ENCODE results near the gene AMMECR1.

The AMMECR1 gene

GRCh38 chrX:110210417-110211139 lies 107.3 kb downstream of the AMMECR1 start:
- H3K4me3 ChIP-seq (ENCODE audit: control insufficient read depth, low read depth, low read length): no peak overlapping the region
- TF ChIP-seq CTCF (conservative IDR thresholded peaks at IDR 0.05; ENCODE audit: control insufficient read depth, insufficient read depth, low read depth, low read length): no peak
- DNase-seq (ENCODE audit: low read depth): peak; percentile 90

DNA sequence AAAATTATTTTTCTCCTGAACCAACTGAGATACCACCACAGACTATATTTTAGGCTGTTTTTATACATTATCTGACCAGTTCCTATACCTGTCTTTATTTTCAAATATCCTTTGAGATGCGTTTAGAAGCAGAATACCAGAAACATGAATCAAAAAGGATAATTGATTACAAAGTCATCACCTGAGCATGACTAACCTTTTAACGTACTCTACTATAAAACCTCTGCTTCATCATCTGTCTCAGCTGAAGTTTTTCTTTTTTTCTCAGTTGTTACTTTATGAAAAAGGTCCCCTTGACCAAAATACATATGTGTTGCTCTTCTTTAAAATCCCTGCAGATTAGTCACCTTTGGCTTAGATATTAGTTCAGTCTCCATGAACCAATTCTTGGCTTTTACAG lies 109.8 kb downstream of the AMMECR1 start:
- peak; percentile 30 for DNase-seq (ENCODE audit: low read depth)
- H3K4me3 ChIP-seq (ENCODE audit: control insufficient read depth, low read depth, low read length): no peak overlapping the region
- no peak for TF ChIP-seq CTCF (conservative IDR thresholded peaks at IDR 0.05; ENCODE audit: control insufficient read depth, insufficient read depth, low read depth, low read length)

DNA sequence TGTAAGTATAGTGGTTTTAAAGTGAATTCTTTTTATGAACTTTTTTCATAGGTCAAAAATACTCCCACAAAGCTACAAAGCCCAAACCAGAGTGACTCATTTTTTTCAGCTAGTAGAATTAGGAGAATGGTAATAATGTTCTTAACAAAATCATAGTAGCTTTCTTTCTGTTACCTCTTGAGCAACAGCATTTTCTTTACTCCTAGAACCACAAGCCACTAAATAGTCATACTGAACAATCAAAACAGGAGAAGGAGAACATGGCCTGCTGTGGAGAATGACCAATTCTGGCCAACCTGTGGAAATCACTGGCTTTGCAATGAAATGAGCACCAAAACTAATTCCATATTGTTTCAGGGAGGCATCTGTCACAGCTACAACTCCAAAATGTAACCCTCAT lies 112.9 kb downstream of the AMMECR1 start:
- no peak for TF ChIP-seq CTCF (conservative IDR thresholded peaks at IDR 0.05; ENCODE audit: control insufficient read depth, insufficient read depth, low read depth, low read length)
- peak; percentile 87 for DNase-seq (ENCODE audit: low read depth)
- no peak overlapping the region for H3K4me3 ChIP-seq (ENCODE audit: control insufficient read depth, low read depth, low read length)

GRCh38 chrX:110201799-110202198 lies 116.1 kb downstream of the AMMECR1 start:
- TF ChIP-seq CTCF (conservative IDR thresholded peaks at IDR 0.05; ENCODE audit: control insufficient read depth, insufficient read depth, low read depth, low read length): no peak
- DNase-seq (ENCODE audit: low read depth): peak; percentile 44

GRCh38 chrX:110194977-110195376 lies 122.9 kb downstream of the AMMECR1 start:
- no peak for DNase-seq (ENCODE audit: low read depth)
- no peak for TF ChIP-seq CTCF (conservative IDR thresholded peaks at IDR 0.05; ENCODE audit: control insufficient read depth, insufficient read depth, low read depth, low read length)

More at GRCh38 chrX:110201799-110202198, 116.1 kb downstream of the AMMECR1 start:
- no peak overlapping the region for H3K4me3 ChIP-seq (ENCODE audit: control insufficient read depth, low read depth, low read length)

GRCh38 chrX:110192516-110192915 lies 125.4 kb downstream of the AMMECR1 start:
- no peak for DNase-seq (ENCODE audit: low read depth)
- no peak for TF ChIP-seq CTCF (conservative IDR thresholded peaks at IDR 0.05; ENCODE audit: control insufficient read depth, insufficient read depth, low read depth, low read length)

More at GRCh38 chrX:110194977-110195376, 122.9 kb downstream of the AMMECR1 start:
- no peak overlapping the region for H3K4me3 ChIP-seq (ENCODE audit: control insufficient read depth, low read depth, low read length)

More at GRCh38 chrX:110192516-110192915, 125.4 kb downstream of the AMMECR1 start:
- H3K4me3 ChIP-seq (ENCODE audit: control insufficient read depth, low read depth, low read length): no peak overlapping the region
